SU-DHL-6 (cell line): ENCODE results near the gene CTSS.

Experiments
- H2AFZ ChIP-seq: fragments of 200-600 bp; sonication (generic); 2 replicates; pipeline ENCODE4 v1.6.1; 2014; ENCODE audit warnings: low read depth, mild to moderate bottlenecking, moderate library complexity, mixed read lengths, antibody characterized with exemption, low read length; ENCODE audit not compliant: severe bottlenecking
- H3F3A ChIP-seq: fragments of 200-600 bp; shearing (Covaris generic); 2 replicates; pipeline ENCODE4 v1.6.0; 2016; ENCODE audit warnings: antibody characterized with exemption, mild to moderate bottlenecking; ENCODE audit not compliant: insufficient read depth
- H3K27ac ChIP-seq: fragments of 200-600 bp; sonication (generic); 2 replicates; pipeline ENCODE4 v1.5.1; 2016; ENCODE audit warnings: low read depth, mild to moderate bottlenecking, low read length, moderate library complexity, mixed read lengths
- H3K27me3 ChIP-seq: fragments of 200-600 bp; sonication (generic), shearing (Covaris generic); 2 replicates; pipeline ENCODE4 v1.6.0; 2014; ENCODE audit warnings: mild to moderate bottlenecking, low read length
- H3K36me3 ChIP-seq: fragments of 200-600 bp; sonication (generic); 2 replicates; pipeline ENCODE4 v1.6.1; 2014; ENCODE audit warnings: mild to moderate bottlenecking, low read length, mixed read lengths
- H3K4me2 ChIP-seq: fragments of 300-600, 200-600 bp; shearing (Covaris generic), sonication (generic); 2 replicates; pipeline ENCODE4 v1.6.0; 2014; ENCODE audit warnings: low read length, low read depth, mild to moderate bottlenecking; ENCODE audit not compliant: poor library complexity, severe bottlenecking
- H3K4me3 ChIP-seq: fragments of 200-600 bp; sonication (generic); 2 replicates; pipeline ENCODE4 v1.5.1; 2014; ENCODE audit warnings: antibody characterized with exemption, low read length, mild to moderate bottlenecking, mixed read lengths; ENCODE audit not compliant: insufficient read depth, poor library complexity, severe bottlenecking
- H3K79me2 ChIP-seq: fragments of 200-600 bp; sonication (generic); 2 replicates; pipeline ENCODE4 v1.6.1; 2014; ENCODE audit warnings: mild to moderate bottlenecking, low read length, moderate library complexity; ENCODE audit not compliant: insufficient read depth
- H3K9ac ChIP-seq: fragments of 200-600 bp; sonication (generic); 2 replicates; pipeline ENCODE4 v1.7.0; 2014; ENCODE audit warnings: mild to moderate bottlenecking, low read length
- H3K9me2 ChIP-seq: fragments of 200-600 bp; sonication (generic); replicated peaks from 2 replicates; pipeline ENCODE4 v1.6.1; 2014; ENCODE audit warnings: low read length; ENCODE audit not compliant: insufficient read depth
- H3K9me3 ChIP-seq: fragments of 200-600 bp; sonication (generic); 2 replicates; pipeline ENCODE4 v1.6.1; 2014; ENCODE audit warnings: low read length, mixed read lengths; ENCODE audit not compliant: insufficient read depth
- H4K20me1 ChIP-seq: fragments of 200-600 bp; sonication (generic); 2 replicates; pipeline ENCODE4 v1.6.1; 2014; ENCODE audit warnings: low read depth, mild to moderate bottlenecking, antibody characterized with exemption, low read length, moderate library complexity, mixed read lengths
- CTCF ChIP-seq: fragments of 200-600 bp; sonication (generic); IDR thresholded peaks from one replicate; pipeline ENCODE4 v1.5.1; 2017; ENCODE audit warnings: antibody characterized with exemption, mild to moderate bottlenecking, low read length, moderate library complexity; ENCODE audit not compliant: insufficient read depth, poor library complexity, severe bottlenecking
- EZH2phosphoT487 ChIP-seq: fragments of 200-600 bp; sonication (generic), shearing (Covaris generic); conservative IDR thresholded peaks from 2 replicates; pipeline ENCODE4 v1.6.1; 2018; ENCODE audit warnings: mild to moderate bottlenecking, antibody characterized with exemption, low read length, moderate library complexity, mixed read lengths

The CTSS gene

DNA sequence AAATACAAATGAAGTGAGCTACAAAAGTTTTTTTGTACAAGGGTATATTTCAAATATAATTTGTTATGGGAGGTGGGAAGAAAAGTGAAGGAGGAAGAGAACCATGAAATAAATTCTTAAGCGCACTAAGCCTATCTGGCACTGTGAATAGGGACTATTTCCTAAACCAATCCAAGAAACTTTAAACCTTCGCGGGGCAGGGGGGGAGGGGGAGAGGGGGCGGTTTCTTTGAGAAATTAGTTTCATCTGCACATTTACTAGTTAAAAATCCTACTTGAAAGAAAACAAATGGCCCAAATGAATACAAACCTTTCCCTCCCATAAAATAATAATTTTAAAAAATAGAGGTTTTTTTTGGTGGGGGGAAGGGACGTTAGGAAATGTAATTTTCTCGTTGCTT lies 69.0 kb downstream of the CTSS start:
- Histone ChIP-seq H3K9me2 (no peaks in the 10 kb centered on the region), H3F3A (peaks cover 34% of the 10 kb centered on the region), H3K36me3 (peaks cover 24% of the 10 kb centered on the region), H3K9ac (peak overlapping the region; percentile 64), H2AFZ (peak overlapping the region; percentile 87), H3K4me3 (peak overlapping the region; percentile 99), H3K27me3 (no peaks in the 10 kb centered on the region), H3K4me2 (peak overlapping the region; percentile 96), H3K27ac (peak overlapping the region; percentile 54), H3K9me3 (no peaks in the 10 kb centered on the region), H3K79me2 (peaks cover 8% of the 10 kb centered on the region), H4K20me1 (no peaks in the 10 kb centered on the region)
- TF ChIP-seq CTCF (no peak), EZH2phosphoT487 (no peak)

DNA sequence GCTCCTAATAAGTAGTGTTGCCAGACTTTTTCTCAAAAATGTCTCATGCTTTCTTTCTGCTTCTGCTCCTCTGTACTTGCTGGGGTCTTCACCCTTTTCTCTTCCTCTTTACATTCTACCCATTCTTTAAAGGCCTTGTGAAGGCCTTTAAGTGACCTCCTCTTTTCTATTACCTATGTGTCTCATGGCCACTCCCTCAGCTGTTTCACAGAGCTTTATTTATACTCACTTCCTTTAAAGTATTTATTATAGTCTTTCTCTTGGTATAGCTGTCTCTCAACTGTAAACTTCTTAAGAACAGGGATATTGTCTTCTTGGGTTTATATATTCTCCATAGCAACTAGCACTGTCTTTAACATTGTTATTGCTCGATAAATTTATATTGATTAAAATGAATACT lies 69.4 kb downstream of the CTSS start:
- Histone ChIP-seq H2AFZ (no peak overlapping the region), H3K27ac (peak overlapping the region; percentile 52), H3K27me3 (no peaks in the 10 kb centered on the region), H3K9me2 (no peaks in the 10 kb centered on the region), H3F3A (peaks cover 34% of the 10 kb centered on the region), H3K4me2 (peak overlapping the region; percentile 96), H3K36me3 (peaks cover 25% of the 10 kb centered on the region), H3K4me3 (peak overlapping the region; percentile 99), H3K9ac (peak overlapping the region; percentile 64), H3K79me2 (peaks cover 8% of the 10 kb centered on the region), H4K20me1 (no peaks in the 10 kb centered on the region), H3K9me3 (no peaks in the 10 kb centered on the region)
- TF ChIP-seq CTCF (no peak), EZH2phosphoT487 (no peak)

- H3K9me2 ChIP-seq = no peaks in the 10 kb centered on the region
- H3K9ac ChIP-seq = no peak overlapping the region
- peak overlapping the region; percentile 99 for H3K4me3 ChIP-seq
- no peak overlapping the region for H2AFZ ChIP-seq
- H3K79me2 ChIP-seq = peaks cover 8% of the 10 kb centered on the region
- TF ChIP-seq CTCF = no peak
- TF ChIP-seq EZH2phosphoT487 = no peak
- H3K36me3 ChIP-seq = peaks cover 25% of the 10 kb centered on the region
- no peaks in the 10 kb centered on the region for H3K27me3 ChIP-seq
- H3K9me3 ChIP-seq = no peaks in the 10 kb centered on the region
- peak overlapping the region; percentile 96 for H3K4me2 ChIP-seq
- H3F3A ChIP-seq = peaks cover 34% of the 10 kb centered on the region
- H4K20me1 ChIP-seq = no peaks in the 10 kb centered on the region
- no peak overlapping the region for H3K27ac ChIP-seq
Measured at GRCh38 chr1:150695561-150695960, 70.0 kb downstream of the CTSS start.

DNA sequence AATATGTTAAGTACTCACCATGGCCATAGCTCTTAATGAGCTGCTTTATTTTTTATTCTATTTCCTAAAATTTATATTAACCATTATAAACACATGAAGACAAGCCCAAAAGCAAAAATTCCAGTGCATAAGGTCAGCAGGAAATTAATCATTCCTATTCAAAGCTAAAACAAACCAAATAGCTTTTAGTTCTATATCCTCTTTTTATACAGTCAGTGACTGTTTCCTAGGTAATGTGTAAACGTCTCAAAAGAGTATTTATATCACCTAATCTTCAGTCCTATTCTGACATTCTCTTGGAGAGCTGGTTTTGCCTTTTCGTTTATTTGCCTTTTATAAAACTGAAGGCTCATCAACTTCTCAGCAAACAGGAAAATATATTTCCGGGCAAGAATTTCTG lies 72.9 kb downstream of the CTSS start:
- Histone ChIP-seq H3K9me3 (no peaks in the 10 kb centered on the region), H3K9me2 (no peaks in the 10 kb centered on the region), H3K79me2 (peaks cover 8% of the 10 kb centered on the region), H3K36me3 (peaks cover 25% of the 10 kb centered on the region), H3F3A (peaks cover 24% of the 10 kb centered on the region; the same call in 1 of the 2 replicates), H3K9ac (no peak overlapping the region), H3K4me2 (no peak overlapping the region), H3K27ac (no peak overlapping the region), H4K20me1 (no peaks in the 10 kb centered on the region), H3K4me3 (no peak overlapping the region), H3K27me3 (no peaks in the 10 kb centered on the region), H2AFZ (no peak overlapping the region)
- no peak for TF ChIP-seq CTCF
- TF ChIP-seq EZH2phosphoT487 = no peak
